Measurements from ENCODE around the gene TMEM266.

GRCh38 chr15:76183930-76184649 is 124.3 kb downstream of the TMEM266 start:
- no peak for TF ChIP-seq EZH2phosphoT487 (IDR thresholded peaks at IDR 0.05; ENCODE audit: borderline replicate concordance, low read length)
- no peak for TF ChIP-seq CTCF (conservative IDR thresholded peaks at IDR 0.05; ENCODE audit: low read depth, low read length)
- TF ChIP-seq EZH2 (IDR thresholded peaks at IDR 0.05; ENCODE audit: low read length, unreplicated experiment): no peak
